NB4 (cell line): ENCODE data around the gene DOK6.

Experiments
- CTCF ChIP-seq: IDR thresholded peaks from one replicate; pipeline ENCODE4 v1.5.1; 2012; ENCODE audit warnings: low read depth, low read length
- POLR2A ChIP-seq: IDR thresholded peaks from 2 replicates; pipeline ENCODE4 v1.6.1; 2011; ENCODE audit warnings: mild to moderate bottlenecking; ENCODE audit not compliant: insufficient read length; ENCODE audit errors: extremely low read depth
- TF ChIP-seq, protein P1 (sequence below): IDR thresholded peaks from 2 replicates; pipeline ENCODE4 v1.6.1; 2011; ENCODE audit warnings: low read depth, low read length

- TF ChIP-seq POLR2A, result no peak
- TF ChIP-seq, protein P1, sequence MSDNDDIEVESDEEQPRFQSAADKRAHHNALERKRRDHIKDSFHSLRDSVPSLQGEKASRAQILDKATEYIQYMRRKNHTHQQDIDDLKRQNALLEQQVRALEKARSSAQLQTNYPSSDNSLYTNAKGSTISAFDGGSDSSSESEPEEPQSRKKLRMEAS, result no peak
- TF ChIP-seq CTCF, result no peak
Measured at GRCh38 chr18:69838620-69839411, 438.1 kb downstream of the DOK6 start.
